Right renal cortex interstitium (tissue), 3 donors: Measurements from ENCODE around the gene PPP1R12B. TPM values are rescaled to one million over a fixed set of nuclear protein-coding genes. Genes with fewer than 3 reads are reported as not detected.
"Not testable (repeated sequence)": the region's sequence is repeated elsewhere in the genome, so short reads cannot be mapped to it uniquely, and the experiment has no call there.

ENCODE experiments used
- DNase-seq, 3 donors: peaks; one replicate each; pipeline ENCODE4 v3.0.0-alpha.2; 2013; ENCODE audit warnings: low read depth in 3 of 3, low spot score in 2 of 3
- polyA plus RNA-seq, 3 donors: library from polyadenylated mRNA; unstranded; fragments of 120-200 nt; gene quantifications; one replicate each; pipeline ENCODE4 v1.2.1, GENCODE V29; 2013; ENCODE audit not compliant: insufficient read length in 3 of 3

The PPP1R12B gene
- polyA plus RNA-seq, 3 donors = 13.0 to 16.0 (median 15.6) TPM

GRCh38 chr1:202520857-202521216 is 172.3 kb downstream of the PPP1R12B start:
- not testable (repeated sequence) for DNase-seq

GRCh38 chr1:202521484-202521883 is 173.0 kb downstream of the PPP1R12B start:
- not testable (repeated sequence) for DNase-seq

- DNase-seq = no peak
Observed at GRCh38 chr1:202521886-202522285, 173.4 kb downstream of the PPP1R12B start.

- DNase-seq = not testable (repeated sequence)
Observed at GRCh38 chr1:202526056-202526455, 177.6 kb downstream of the PPP1R12B start.

- DNase-seq = not testable (repeated sequence)
Observed at GRCh38 chr1:202528096-202528722, 179.7 kb downstream of the PPP1R12B start.

- not testable (repeated sequence) for DNase-seq
Observed at GRCh38 chr1:202530686-202531085, 182.2 kb downstream of the PPP1R12B start.

- DNase-seq = no peak
Observed at GRCh38 chr1:202531472-202531811, 182.9 kb downstream of the PPP1R12B start.

- not testable (repeated sequence) for DNase-seq
Observed at GRCh38 chr1:202531812-202532616, 183.5 kb downstream of the PPP1R12B start.

- DNase-seq = peak in 2 of 3 donors; percentile 40 to 53
Observed at GRCh38 chr1:202539166-202539574, 190.7 kb downstream of the PPP1R12B start.

GRCh38 chr1:202539583-202539982 is 191.1 kb downstream of the PPP1R12B start:
- not testable (repeated sequence) for DNase-seq

GRCh38 chr1:202540014-202540413 is 191.5 kb downstream of the PPP1R12B start:
- DNase-seq = no peak

GRCh38 chr1:202540448-202540847 is 191.9 kb downstream of the PPP1R12B start:
- DNase-seq = no peak

GRCh38 chr1:202540858-202541257 is 192.4 kb downstream of the PPP1R12B start:
- DNase-seq = not testable (repeated sequence)

- DNase-seq = not testable (repeated sequence)
Observed at GRCh38 chr1:202542415-202542814, 193.9 kb downstream of the PPP1R12B start.

GRCh38 chr1:202543537-202543936 is 195.0 kb downstream of the PPP1R12B start:
- not testable (repeated sequence) for DNase-seq

GRCh38 chr1:202544766-202545449 is 196.4 kb downstream of the PPP1R12B start:
- DNase-seq = not testable (repeated sequence)

- not testable (repeated sequence) for DNase-seq
Observed at GRCh38 chr1:202545647-202546303, 197.3 kb downstream of the PPP1R12B start.

- not testable (repeated sequence) for DNase-seq
Observed at GRCh38 chr1:202546377-202546776, 197.9 kb downstream of the PPP1R12B start.

- not testable (repeated sequence) for DNase-seq
Observed at GRCh38 chr1:202546796-202547195, 198.3 kb downstream of the PPP1R12B start.

- DNase-seq = no peak
Observed at GRCh38 chr1:202547215-202547614, 198.7 kb downstream of the PPP1R12B start.

- DNase-seq = not testable (repeated sequence)
Observed at GRCh38 chr1:202550088-202550487, 201.6 kb downstream of the PPP1R12B start.
